Fibroblast of villous mesenchyme (primary cell): ENCODE data around the gene CDH2. TPM values are rescaled to one million over a fixed set of nuclear protein-coding genes. Genes with fewer than 3 reads are reported as not detected.

Experiments
- DNase-seq: peaks from one replicate; pipeline ENCODE4 v3.0.0-alpha.2; 2010; ENCODE audit warnings: low read depth
- H3K4me3 ChIP-seq: 2 replicates; pipeline ENCODE4 v1.5.1; 2011; ENCODE audit warnings: low read depth, mild to moderate bottlenecking, low read length
- total RNA-seq: library from RNA; depleted of rRNA; stranded (reverse); fragments of >200 nt; gene quantifications from 2 replicates; pipeline ENCODE4 v1.2.3, GENCODE V29; 2012
- TF ChIP-seq, protein P1 (sequence below): IDR thresholded peaks from 2 replicates; pipeline ENCODE4 v1.5.1; 2012; ENCODE audit warnings: low read depth, mild to moderate bottlenecking, low read length; ENCODE audit not compliant: insufficient read depth

Gene CDH2
- total RNA-seq, 1 donor = 74.7 TPM

DNA sequence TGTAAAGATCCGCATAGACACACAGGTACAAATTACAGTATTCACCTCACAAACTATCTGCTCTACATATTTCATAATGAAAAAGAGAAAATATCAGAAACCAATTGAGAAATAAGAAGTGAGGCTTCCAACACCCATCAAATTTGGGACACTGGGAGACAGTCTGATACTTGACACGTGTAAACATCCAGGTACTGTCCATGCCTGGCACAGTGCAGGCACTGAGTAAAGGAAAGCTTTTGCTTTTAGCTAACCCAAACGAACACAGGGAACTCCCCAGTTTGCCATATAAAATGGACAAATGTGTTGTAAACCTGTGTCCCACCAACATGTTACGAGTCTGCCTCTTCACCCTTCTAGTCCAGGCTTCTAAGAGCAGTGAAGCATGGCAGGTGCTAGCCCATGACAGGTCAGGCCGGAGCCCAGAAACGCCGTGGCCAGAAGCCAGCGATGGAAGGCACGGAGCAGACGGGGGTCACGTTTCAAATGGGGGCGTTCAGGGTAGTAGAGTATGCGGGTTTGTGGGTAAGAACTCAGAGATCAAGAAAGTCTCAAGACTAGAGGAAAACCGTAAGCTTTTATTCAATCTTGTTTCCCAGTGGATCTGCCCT, 27.0 kb downstream of the CDH2 start:
- DNase-seq = no peak
- H3K4me3 ChIP-seq = no peak overlapping the region
- TF ChIP-seq, protein P1, sequence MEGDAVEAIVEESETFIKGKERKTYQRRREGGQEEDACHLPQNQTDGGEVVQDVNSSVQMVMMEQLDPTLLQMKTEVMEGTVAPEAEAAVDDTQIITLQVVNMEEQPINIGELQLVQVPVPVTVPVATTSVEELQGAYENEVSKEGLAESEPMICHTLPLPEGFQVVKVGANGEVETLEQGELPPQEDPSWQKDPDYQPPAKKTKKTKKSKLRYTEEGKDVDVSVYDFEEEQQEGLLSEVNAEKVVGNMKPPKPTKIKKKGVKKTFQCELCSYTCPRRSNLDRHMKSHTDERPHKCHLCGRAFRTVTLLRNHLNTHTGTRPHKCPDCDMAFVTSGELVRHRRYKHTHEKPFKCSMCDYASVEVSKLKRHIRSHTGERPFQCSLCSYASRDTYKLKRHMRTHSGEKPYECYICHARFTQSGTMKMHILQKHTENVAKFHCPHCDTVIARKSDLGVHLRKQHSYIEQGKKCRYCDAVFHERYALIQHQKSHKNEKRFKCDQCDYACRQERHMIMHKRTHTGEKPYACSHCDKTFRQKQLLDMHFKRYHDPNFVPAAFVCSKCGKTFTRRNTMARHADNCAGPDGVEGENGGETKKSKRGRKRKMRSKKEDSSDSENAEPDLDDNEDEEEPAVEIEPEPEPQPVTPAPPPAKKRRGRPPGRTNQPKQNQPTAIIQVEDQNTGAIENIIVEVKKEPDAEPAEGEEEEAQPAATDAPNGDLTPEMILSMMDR = no peak

DNA sequence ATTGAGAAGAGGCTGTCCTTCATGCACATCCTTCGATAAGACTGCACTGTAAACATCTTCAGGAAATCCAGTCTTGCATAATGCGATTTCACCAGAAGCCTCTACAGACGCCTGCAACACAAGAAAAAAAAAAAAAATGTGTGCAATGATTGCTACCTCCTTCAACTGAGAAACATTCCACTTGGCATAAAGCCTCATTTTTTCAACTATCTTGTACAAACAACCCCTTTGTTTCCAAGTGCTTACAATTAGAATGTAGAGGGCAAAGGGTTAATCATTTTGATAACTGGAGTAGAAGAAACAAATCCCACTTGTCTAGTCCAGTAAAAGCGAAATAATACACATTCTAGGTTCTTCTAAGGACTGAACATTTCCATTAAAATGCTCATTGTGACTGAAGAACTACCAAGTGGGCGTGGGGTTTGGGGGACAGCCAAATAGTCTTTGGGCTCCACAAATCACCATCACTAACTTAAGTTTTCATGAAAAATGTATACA, 29.2 kb downstream of the CDH2 start:
- H3K4me3 ChIP-seq = no peak overlapping the region
- TF ChIP-seq, protein P1 = no peak
- DNase-seq = peak; percentile 90

DNA sequence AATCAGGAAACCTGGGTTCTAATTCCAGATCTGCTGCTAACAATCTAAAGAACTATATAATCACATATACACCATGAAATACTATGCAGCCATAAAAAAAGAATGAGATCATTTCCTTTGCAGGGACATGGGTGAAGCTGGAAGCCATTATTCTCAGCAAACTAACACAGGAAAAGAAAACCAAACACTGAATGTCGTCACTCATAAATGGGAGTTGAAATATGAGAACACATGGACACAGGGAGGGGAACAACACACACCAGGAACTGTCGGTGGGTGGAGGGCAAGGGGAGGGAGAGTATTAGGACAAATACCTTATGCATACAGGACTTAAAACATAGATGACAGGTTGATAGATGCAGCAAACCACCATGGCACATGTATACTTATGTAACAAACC, 33.2 kb downstream of the CDH2 start:
- TF ChIP-seq, protein P1 = no peak
- H3K4me3 ChIP-seq = no peak overlapping the region
- no peak for DNase-seq

DNA sequence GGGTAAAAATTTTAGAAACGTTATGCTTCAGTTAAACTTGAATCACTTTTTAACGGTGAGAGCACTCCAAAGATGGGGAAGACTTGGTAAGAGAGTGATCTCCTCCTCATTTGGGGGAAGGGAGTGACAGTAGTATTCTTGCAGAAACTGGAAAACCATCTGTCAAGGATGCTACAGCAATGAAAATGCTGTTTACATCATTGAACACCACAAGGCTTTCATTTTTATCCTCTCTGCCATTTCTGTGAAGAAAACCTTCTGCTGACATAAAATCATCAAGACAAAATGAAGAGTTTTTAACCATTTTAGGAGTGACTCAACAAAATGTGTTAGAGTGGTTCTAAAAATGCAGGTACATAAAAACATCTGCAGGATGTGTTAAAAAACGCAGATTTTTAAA, 38.1 kb downstream of the CDH2 start:
- H3K4me3 ChIP-seq = no peak overlapping the region
- TF ChIP-seq, protein P1 = no peak
- DNase-seq = peak; percentile 59

DNA sequence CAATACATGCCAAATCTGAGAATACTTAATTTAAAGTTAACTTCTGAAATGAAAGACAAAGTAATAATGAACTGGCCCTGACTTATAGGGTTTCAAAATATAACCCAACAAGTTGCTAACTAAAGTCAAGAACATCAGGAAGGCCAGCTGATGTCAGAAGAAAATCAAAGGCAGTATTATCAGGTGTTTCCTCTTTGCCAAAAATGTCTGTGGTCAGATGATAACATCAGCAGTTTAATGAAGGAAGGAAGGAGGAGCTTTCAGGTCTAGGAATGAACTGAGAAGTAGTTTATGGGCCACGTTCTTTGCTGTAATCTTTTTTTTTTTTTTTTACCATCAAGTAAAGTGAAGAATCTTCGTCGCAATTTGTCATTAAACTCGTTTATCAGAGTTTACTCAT, 40.9 kb downstream of the CDH2 start:
- DNase-seq = peak; percentile 40
- H3K4me3 ChIP-seq = no peak overlapping the region
- TF ChIP-seq, protein P1 = no peak

DNA sequence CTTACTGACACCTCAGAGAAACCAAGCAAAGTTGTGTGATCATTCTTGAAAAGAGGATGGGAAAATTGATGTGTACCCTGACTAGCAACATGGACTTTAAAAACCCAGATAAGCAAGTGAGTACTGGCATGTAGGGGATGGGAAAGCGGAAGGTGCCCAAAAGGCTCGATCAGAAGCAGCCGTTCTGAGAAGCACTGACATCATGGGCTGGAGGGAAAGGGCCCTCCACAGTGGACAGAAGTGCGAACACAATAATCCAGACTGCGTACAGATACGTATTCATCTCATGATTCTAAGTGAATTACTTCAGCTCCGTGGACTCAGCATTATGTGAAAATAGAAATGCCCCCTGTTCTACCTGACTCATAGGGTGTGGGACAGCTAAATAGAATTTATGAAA, 42.2 kb downstream of the CDH2 start:
- no peak overlapping the region for H3K4me3 ChIP-seq
- TF ChIP-seq, protein P1 = no peak
- DNase-seq = no peak

DNA sequence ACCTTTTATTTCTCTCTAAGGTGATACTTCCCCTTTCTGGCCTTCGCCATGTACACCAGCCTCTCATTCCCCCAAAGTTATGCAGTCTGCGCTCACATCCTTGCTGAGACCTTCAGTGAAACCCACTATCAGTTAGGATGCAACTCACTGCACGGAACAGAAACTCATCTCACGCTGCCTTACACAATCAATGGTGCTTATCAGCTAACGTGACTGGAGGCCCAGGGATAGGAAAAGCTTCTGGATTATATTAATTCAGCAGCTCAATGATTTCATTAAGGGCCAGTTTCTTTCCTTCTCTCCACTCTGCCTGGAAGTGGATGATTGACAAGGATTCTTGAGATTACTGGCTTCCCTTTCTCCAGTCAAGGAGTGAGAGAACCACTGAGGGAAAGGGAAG, 44.8 kb downstream of the CDH2 start:
- DNase-seq = peak; percentile 72
- TF ChIP-seq, protein P1 = no peak
- no peak overlapping the region for H3K4me3 ChIP-seq
